Measurements from ENCODE around the gene WWC2.
A peak's percentile ranks its signal among the peaks of the same experiment; 100 is the strongest.

WWC2 gene

DNA sequence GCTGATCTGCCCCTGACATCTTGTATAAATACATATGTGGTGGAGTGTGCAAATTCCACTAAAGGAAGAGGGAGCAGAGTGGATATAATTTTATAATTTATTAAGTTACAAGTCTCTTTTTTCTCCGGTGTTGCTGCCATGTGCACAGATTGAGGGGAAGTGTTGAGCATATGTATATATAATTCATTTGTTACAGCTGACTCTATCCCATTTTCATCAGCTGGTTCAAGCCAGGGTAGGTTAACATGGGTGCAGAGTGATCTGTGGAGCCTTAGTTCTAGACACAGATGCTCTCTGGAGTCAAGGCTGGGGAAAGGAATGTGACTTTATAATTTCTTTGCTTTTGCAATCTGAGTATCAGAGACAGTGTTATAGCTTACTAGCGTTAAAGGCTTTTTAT, 103.5 kb downstream of the WWC2 start:
- no peak for DNase-seq (ENCODE audit: low spot score)

DNA sequence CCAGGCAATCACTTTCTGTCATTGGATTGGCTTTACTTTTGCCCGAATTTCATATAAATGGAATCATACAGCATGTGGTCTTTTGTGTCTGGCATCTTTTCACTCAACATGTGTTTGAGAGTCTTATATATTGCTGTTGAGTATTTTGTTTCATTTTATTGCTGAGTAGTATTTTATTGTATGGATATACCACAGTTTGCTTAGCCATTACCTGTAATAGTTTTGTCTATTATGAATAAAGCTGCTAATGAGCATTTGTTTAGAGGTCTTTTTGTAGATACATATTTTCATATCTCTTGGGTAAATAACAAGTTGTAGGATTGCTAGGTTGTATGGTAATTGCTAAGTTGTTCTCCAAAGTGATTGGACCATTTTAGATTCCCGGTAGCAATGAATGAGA, 105.7 kb downstream of the WWC2 start:
- DNase-seq (ENCODE audit: low spot score): no peak

DNA sequence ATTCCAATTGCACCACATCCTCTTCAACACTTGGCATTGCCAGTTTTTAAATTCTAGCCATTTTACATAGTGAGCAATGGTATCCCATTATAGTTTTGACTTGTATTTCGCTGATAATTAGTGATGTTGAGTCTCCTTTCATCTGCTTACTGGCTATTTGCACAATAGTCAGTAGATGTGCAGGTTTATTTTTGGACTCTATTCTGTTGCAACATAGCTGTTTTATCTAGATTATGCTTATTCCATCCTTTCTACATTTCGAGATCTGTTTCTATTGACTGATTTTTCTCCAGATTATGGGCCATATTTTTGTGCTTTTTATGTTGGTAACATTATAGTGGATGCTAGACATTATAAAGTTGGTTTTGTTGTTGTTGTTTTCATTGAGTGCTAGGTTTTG, 106.1 kb downstream of the WWC2 start:
- DNase-seq (ENCODE audit: low spot score): no peak

DNA sequence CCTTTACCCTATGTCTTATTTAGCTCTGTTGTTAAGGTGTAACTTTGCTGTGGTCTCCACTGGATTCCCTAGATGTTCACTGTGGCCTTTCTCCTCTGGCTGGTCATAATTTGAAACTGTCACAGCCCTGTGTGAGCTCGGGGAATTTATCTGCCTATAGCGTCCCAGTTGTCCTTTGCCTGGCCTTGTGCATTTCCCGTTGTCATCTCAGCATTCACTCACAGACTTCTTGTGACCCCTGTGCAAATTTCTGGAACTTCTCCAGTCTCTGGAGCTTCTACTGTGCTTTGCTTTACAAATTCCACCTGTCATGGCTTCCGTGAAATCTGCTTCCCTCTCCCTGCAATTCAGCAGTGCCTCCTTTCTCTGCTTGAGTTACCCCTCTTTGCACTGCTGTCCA, 106.7 kb downstream of the WWC2 start:
- DNase-seq (ENCODE audit: low spot score): no peak

DNA sequence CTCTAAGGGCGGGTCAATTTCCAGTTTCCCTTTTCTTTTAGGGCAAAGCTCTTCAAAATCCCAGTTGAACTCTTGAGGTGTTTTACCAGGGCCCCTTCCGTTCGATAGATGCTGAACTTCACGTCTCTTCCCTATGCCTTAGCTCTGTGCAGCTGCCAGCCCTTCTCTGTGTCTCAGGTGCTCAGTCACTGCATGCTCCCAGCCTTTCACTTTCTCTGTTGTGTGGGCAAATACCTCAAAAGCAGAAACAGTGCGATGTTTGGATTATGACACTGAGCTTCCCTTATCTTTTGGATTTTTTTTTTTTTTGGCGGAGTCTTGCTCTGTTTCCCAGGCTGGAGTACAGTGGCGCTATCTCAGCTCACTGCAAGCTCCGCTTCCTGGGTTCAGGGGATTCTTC, 112.5 kb downstream of the WWC2 start:
- DNase-seq (ENCODE audit: low spot score): no peak

DNA sequence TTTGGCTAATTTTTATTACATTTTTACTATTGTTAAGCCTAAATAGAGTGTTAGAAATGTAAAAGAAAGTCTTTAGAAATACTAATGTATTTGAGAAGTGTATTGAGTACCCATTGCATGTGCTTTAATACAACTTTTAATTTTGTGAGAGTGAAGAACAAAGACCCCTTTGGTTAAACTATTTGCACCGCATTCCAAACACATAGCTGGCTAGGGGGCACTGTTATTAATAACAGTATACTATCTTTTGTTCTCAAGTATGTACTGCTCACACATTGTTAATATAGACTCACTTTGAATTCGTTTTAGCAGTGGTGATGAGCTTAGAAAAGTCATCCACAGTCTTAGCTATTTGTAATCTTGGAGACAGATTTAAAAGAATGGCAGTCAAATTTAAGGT, 114.9 kb downstream of the WWC2 start:
- DNase-seq (ENCODE audit: low spot score): no peak

DNA sequence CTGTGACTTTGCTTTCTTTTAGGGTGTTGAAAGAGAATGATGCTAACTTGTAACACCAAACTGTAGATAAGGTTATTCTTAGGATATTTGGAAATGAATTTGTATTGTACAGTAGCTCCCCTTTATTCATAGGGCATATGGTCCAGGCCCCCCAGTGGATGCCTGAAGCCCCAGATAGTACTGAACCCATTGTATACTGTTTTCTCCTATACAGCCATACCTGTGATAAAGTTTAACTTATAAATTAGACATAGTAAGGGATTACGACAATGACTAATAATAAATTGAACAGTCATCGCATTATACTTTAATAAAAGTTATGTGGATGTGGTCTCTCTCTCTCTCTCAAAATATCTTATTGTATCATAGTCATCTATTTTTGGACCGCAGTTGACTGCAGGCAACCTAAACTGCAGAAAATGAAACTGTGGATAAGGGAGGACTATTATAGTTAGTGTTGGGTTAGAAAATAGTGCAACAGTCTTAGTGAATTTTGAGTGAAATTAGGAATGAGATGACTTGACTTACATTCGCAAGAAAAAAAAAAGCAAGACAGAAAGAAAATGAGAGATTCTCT, 115.9 kb downstream of the WWC2 start:
- DNase-seq (ENCODE audit: low spot score): no peak

DNA sequence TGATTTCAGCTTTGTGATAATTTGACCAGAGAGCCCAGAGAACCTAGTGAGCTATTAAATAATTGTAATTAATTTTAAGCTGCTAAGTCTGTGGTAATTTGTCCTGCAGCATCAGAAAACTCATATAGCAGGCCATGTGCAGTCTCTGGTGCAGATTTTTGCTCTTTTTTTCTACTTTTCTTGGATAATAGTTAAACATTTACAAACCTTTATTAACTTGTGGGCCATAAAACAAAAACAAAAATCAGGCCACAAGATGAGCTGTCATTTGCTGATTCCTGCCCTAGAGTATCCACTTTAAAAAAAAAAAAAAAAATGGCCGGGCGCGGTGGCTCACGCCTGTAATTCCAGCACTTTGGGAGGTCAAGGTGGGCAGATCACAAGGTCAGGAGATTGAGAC, 121.2 kb downstream of the WWC2 start:
- DNase-seq (ENCODE audit: low spot score): no peak

DNA sequence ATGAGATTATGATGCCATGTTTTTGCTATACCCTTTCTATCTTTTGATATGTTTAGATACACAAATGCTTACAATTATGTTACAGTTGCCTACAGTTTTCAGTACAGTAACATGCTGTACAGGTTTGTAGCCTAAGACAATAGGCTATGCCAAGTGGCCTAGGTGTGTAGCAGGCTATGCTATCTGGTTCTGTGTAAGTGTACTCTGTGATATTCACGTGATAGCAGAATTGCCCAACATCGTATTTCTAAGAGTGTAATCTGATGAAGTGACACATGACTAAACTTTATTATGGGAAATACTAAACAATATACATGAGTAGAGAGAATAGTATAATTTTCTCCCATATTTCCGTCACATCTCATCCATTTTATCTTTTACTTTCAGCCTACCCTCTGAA, 124.0 kb downstream of the WWC2 start:
- DNase-seq (ENCODE audit: low spot score): no peak

DNA sequence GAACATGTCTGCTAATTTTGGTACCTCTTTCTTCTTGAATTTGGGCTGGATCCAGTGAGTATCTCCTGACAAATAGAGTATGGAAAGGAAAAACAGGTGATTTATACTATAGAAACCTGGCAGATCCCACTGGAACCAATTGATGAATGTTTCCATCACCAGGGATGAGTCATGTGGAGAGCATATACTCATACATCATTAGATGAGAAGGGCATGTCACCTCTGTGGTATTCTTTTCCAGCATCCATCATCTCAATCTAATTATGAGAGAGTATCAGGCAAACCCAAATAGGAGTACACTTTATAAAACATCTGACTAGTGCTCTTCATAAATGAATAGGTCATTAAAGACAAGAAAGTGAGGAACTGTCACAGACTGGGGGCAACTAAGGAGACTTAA, 130.3 kb downstream of the WWC2 start:
- DNase-seq (ENCODE audit: low spot score): no peak

DNA sequence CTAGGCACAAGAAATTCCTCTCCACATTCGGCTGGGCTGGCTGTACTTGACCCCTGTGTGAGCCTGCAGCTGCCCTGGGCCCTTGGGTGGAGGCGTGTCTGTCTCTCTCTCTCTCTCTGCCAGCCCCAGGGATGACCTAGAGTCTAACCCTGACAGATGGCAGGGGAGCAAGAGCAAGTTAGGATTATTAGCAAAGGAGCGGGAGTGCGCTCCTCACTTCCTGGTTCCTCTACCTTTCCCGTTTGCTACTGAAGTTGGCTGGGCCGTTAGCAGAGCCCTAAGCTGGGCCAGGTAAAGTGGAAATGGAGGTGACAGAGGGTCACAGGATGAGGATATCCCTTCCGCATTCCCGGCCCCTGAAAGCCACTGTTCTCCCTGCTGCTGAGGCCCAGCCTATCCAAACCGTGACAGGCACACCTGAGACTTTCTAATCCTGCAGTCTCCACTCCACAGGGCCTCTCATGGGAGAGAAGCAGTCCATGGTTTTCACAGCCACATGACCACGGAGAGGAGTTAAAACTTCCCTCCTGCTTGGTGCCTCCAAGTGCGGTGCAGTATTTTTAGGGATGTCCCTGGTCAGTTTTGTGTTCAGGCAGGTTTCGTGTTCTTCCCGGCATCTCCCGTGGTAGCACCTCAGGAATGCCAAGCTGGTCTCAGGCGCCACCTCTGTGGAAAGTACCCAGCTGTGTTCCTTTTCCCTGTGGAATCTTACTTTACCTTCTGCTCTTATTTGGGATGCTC, 141.7 kb downstream of the WWC2 start:
- DNase-seq (ENCODE audit: low spot score): no peak

DNA sequence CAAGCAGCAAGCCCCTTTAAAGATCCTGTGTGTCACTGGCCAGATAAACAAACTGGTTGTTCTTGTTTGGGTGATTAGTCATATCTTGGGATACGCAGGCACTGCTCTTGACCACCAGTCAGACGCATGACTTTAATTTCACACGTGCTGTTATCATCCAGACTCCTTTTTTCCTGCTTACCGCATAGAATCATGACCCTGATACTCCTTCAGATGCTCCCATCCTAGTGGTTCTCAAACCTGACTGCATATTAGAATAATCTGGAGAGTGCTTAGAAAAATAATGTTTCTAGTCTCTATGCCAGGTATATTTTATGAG, 142.2 kb downstream of the WWC2 start:
- peak; percentile 73 for DNase-seq (ENCODE audit: low spot score)

DNA sequence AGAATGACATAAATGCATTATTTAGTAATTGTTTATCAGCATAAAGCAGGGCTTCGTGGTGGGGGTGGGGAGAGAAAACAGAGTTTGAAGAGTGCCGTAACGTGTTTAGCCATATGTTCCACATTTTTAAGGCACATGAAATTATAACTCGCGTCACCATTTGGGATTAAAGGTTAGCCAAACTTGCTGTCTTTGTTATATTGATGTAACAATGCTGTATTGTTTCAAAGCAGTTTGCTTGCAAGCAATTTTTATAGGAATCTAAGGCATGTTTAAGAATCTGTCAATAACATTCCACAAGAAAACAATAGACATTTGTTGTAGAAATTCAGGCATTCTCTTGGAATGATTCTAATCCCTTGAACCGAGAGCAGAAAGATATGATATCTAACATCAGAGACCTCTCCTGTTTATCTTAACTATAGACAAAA, 142.7 kb downstream of the WWC2 start:
- peak; percentile 47 for DNase-seq (ENCODE audit: low spot score)

DNA sequence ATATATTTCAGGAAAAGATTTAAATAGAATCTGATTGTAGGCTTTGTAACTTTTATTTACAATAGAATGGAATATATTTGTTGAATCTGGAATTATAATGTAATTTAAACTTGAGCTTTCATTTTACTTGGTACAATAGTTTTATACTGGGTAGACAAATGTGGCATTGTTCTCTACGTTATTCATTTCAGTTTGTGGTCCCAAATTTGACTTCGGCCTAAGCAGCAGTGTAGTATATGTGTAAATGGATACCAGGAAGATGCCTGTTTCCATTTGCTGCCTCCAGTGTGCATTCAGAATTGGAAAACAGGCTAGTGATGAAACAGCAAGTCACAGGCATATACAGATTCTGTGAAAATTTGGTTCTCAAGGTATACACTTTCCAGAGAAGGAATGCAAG, 143.2 kb downstream of the WWC2 start:
- DNase-seq (ENCODE audit: low spot score): peak; percentile 21

DNA sequence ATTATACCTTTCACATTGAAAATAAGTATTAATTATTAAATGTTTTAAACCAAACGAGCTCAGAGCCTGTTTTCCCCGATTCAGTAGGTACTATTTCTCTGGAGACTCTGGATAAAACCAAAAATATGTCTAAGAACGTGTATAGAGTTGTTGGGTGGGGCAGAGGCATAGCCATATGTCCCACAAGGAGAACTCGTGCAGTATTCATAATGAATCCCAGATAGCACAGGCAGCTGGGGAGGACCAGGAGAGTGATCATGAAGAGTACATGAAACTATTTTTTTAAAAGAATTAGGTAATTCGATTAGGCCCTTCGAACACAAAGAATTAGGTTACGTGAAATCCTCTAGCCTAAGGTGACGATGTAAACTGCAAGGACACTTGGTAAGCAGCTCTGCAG, 145.0 kb downstream of the WWC2 start:
- DNase-seq (ENCODE audit: low spot score): no peak

DNA sequence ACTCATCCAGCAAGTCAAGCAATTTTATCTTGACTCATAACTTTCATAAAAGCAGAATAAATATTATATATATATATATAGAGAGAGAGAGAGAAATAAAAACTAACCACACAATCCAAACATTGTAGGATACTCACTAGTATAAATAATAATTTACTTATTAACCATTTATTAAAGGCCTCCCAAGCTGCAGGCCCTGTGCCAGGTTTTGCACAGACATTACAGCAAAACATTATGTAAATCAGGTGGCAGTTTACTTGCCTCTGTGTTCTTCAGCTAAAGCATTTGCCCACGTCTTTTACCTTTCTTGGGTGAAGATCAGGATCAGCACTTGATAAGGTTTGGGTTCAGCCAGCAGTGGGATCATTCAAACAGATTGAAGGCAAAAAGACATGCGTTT, 145.4 kb downstream of the WWC2 start:
- DNase-seq (ENCODE audit: low spot score): no peak

DNA sequence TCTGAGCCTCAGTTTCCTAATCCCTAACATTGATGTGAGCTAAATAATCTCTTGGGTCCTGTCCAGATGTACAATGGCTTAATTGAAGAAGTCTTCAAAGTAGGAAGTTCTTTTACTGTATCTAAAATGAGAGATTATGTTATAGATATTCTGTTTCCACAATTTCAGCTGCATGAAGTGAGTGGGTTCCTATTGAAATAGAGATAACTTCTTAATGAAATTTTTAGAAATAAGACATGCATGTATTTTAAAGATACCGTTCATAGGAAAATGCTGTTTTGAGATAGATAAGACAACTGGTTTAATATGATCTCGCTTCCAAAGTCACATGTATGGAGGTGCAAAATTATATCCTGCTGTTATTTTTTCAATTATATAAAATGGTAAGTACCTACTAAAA, 149.1 kb downstream of the WWC2 start:
- no peak for DNase-seq (ENCODE audit: low spot score)

DNA sequence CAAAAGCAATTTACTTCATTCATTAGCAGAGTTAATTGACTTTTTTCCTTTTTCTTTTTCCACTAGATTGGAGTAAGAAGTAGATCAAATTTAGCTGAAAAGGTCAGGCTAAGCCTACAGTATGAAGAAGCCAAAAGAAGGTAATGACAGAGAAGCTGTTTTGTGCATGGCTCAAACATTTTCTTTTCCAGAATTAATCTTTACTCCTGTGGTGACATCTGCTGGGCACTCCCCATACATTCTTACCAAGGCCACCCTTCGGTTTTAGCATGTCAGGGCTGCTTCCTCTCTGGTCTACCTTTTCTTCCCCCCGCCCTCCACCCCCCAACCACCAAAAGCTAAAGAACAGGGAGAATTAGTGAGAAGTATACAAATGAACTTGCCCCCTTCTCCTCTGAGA, 150.8 kb downstream of the WWC2 start:
- no peak for DNase-seq (ENCODE audit: low spot score)

DNA sequence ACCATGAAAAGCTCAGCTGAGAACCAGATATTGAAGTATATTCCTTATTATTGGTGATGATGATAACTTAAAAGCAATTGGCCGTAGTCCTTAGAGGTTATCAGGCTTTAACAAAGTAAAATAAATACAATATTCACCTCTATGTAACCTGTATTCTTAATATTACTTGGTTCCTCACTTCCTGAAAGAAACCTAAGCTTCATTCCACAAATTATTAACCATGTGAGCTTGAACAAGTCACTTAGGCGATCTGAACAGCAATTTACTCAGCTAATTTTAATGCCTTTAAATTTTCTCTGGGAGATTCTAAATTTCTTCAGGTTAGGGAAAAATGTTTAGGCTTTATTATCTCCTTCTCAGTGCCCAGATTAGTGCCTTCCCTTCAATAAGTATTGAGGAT, 151.8 kb downstream of the WWC2 start:
- DNase-seq (ENCODE audit: low spot score): no peak

DNA sequence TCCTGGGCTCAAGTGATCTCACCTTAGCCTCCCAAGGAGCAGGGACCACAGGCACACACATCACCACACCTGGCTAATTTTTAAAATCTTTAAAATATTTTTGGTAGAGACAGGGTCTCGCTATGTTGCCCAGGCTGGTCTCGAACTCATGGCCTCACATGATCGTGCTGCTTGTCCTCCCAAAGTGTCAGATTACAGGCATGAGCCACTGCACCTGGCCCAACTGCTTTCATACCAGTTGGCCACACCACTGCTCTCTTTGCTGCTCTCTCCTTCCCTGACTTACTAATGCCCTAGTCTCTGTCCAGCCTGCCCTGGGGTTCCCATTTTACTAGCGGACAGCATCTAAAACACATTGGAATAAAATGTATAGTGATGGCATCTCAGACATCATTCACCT, 153.9 kb downstream of the WWC2 start:
- DNase-seq (ENCODE audit: low spot score): no peak

DNA sequence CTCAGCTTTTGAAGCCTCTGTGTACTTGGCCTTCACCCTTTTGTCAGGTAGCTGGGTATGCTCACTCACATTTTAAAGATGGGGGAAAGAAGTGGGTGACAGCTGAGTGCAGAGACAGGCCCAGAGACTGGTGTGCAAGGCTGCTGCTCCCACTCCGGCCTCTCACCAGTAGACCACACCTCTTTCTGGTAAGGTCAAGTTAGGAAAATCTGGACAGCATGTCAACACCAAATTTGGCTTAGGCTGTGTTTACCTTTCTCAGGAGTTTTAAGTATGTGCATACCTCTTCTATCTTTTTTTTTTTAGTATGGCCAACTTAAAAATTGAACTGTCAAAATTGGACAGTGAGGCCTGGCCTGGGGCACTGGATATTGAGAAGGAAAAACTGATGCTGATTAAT, 154.4 kb downstream of the WWC2 start:
- DNase-seq (ENCODE audit: low spot score): no peak

DNA sequence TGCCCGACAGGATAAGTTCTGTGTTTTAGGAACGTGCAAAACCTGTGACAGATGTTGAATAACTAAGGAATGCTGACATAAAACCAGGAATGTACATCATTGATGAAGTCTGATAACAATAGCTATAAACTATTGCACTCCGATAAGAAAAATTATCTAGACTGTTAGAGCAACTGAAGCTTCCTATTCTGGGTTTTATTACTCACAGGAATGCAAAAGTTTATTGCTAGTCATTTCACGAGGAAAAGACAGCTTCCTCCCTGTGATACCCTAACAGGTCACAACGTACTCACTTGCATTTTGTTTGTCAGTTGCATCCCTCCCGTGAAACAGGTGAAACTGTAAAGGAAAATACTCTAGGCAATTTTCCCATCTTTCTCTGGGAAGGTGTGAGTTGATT, 155.1 kb downstream of the WWC2 start:
- no peak for DNase-seq (ENCODE audit: low spot score)

DNA sequence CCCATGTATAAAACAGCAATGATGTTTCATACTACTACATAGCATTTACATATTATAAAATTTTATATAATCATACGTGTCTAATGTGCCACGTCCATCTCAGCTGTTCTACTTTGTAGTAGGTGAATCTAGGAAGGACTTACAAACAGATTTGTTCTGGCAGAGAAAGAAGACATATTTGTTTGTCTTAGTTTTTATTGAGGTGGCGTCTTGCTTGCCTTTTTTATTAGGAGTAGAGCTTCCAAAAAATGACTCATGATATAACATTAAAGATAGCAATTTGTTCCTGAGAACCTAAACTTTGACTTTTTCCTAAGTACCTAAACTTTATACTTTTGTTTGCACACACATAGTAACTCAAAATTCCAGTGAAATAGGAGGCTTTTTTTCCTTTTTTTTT, 156.4 kb downstream of the WWC2 start:
- no peak for DNase-seq (ENCODE audit: low spot score)

DNA sequence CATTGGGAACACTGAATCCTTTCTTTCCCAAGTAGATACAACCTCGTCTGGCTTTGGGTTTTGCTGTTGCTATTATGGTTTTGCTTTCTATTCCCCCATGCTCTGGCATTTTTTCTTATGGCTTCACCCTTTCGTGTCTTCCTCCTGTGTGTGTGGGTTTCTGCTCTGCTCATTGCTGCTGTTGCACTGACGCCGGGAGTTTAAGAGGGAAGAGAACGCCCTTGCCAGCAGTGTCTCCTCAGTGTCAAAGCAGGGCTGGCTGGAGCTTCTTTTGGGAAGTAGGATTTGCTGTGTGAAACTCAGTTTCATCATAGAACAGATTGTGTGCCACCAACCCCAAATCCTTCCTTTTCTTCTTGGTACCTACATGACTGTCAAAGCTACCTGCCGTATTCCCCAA, 157.3 kb downstream of the WWC2 start:
- DNase-seq (ENCODE audit: low spot score): no peak

All from COLO829 (cell line).